Glutamatergic neuron (in vitro differentiated cells): ENCODE data around the gene FSHR. TPM values are rescaled to one million over a fixed set of nuclear protein-coding genes. Genes with fewer than 3 reads are reported as not detected.

ENCODE experiments used
- DNase-seq: peaks from one replicate; pipeline ENCODE4 v3.0.0; 2022
- H3K27ac Mint-ChIP-seq: one replicate; pipeline ENCODE4 v1.8.0; 2020; ENCODE audit warnings: mild to moderate bottlenecking, mixed read lengths, inconsistent platforms; ENCODE audit not compliant: unreplicated experiment
- H3K27me3 Mint-ChIP-seq: one replicate; pipeline ENCODE4 v1.8.0; 2020; ENCODE audit warnings: mild to moderate bottlenecking, moderate library complexity, mixed read lengths, inconsistent platforms; ENCODE audit not compliant: unreplicated experiment
- H3K36me3 Mint-ChIP-seq: one replicate; pipeline ENCODE4 v1.8.0; 2020; ENCODE audit warnings: mild to moderate bottlenecking, mixed read lengths, inconsistent platforms; ENCODE audit not compliant: unreplicated experiment
- H3K4me1 Mint-ChIP-seq: one replicate; pipeline ENCODE4 v1.8.0; 2020; ENCODE audit warnings: mild to moderate bottlenecking, low read depth, mixed read lengths, inconsistent platforms; ENCODE audit not compliant: unreplicated experiment
- H3K4me3 Mint-ChIP-seq: one replicate; pipeline ENCODE4 v1.8.0; 2020; ENCODE audit warnings: mild to moderate bottlenecking, mixed read lengths, inconsistent platforms; ENCODE audit not compliant: unreplicated experiment
- H3K9me3 Mint-ChIP-seq: one replicate; pipeline ENCODE4 v1.8.0; 2020; ENCODE audit warnings: mild to moderate bottlenecking, moderate library complexity, mixed read lengths, inconsistent platforms; ENCODE audit not compliant: unreplicated experiment
- CTCF ChIP-seq: fragments of 200-600 bp; sonication (generic); IDR thresholded peaks from one replicate; pipeline ENCODE4 v1.5.0; 2021; ENCODE audit not compliant: partially characterized antibody, unreplicated experiment
- microRNA-seq: library from miRNA; unstranded; fragments of <30 nt; microRNA quantifications from one replicate; pipeline ENCODE4, GENCODE V29; 2020; ENCODE audit not compliant: unreplicated experiment
- total RNA-seq: library from RNA; stranded (reverse); fragmentation: NEBNext Ultra II Directional; extraction: Animal tissue kit (Norgen Biotek cat#: 25700); gene quantifications from one replicate; pipeline ENCODE4 v1.2.1, GENCODE V29; 2021; ENCODE audit not compliant: unreplicated experiment

Gene FSHR
- total RNA-seq, 1 donor from 2014 or later, result not detected

- H3K4me3 Mint-ChIP-seq, result no peak overlapping the region
- TF ChIP-seq CTCF, result no peak
- no peaks in the 10 kb centered on the region for H3K36me3 Mint-ChIP-seq
- H3K27me3 Mint-ChIP-seq, result no peaks in the 10 kb centered on the region
- no peak overlapping the region for H3K27ac Mint-ChIP-seq
- H3K4me1 Mint-ChIP-seq, result no peaks in the 10 kb centered on the region
- H3K9me3 Mint-ChIP-seq, result no peaks in the 10 kb centered on the region
- DNase-seq, result no peak
These were observed 239.1 kb downstream of the FSHR start for GRCh38 chr2:48915227-48915626.

GRCh38 chr2:48914477-48915089 is 239.7 kb downstream of the FSHR start:
- no peak for DNase-seq
- no peak overlapping the region for H3K27ac Mint-ChIP-seq
- H3K4me3 Mint-ChIP-seq, result no peak overlapping the region
- TF ChIP-seq CTCF, result no peak
- no peaks in the 10 kb centered on the region for H3K27me3 Mint-ChIP-seq
- no peaks in the 10 kb centered on the region for H3K36me3 Mint-ChIP-seq
- no peaks in the 10 kb centered on the region for H3K4me1 Mint-ChIP-seq
- no peaks in the 10 kb centered on the region for H3K9me3 Mint-ChIP-seq

Small RNA genes lying within 50 kb of the gene (microRNA-seq; reads per million reads assigned to microRNA genes)
- gene MIR548BA, result not detected
